Measurements from ENCODE around the gene PIGL.
"Not testable (repeated sequence)": the region's sequence is repeated elsewhere in the genome, so short reads cannot be mapped to it uniquely, and the experiment has no call there.

PIGL gene

GRCh38 chr17:16190703-16191360, 26.2 kb upstream of the PIGL start:
- no peak for TF ChIP-seq CTCF (IDR thresholded peaks at IDR 0.05)
- H3K27ac Mint-ChIP-seq, result peak overlapping the region; percentile 77

GRCh38 chr17:16191604-16192003, 25.4 kb upstream of the PIGL start:
- TF ChIP-seq CTCF (IDR thresholded peaks at IDR 0.05), result no peak
- Mint-ChIP-seq H3K4me1 (no peaks in the 10 kb centered on the region), H3K36me3 (ENCODE audit: low read depth) (peaks cover 54% of the 10 kb centered on the region), H3K4me3 (no peak overlapping the region), H3K27me3 (ENCODE audit: low read depth, poor library complexity) (no peaks in the 10 kb centered on the region), H3K27ac (no peak overlapping the region), H3K9me3 (no peaks in the 10 kb centered on the region)
- DNase-seq, result no peak

More at GRCh38 chr17:16190703-16191360, 26.2 kb upstream of the PIGL start:
- Mint-ChIP-seq H3K4me1 (no peaks in the 10 kb centered on the region), H3K36me3 (ENCODE audit: low read depth) (peaks cover 61% of the 10 kb centered on the region), H3K27me3 (ENCODE audit: low read depth, poor library complexity) (no peaks in the 10 kb centered on the region), H3K9me3 (no peaks in the 10 kb centered on the region), H3K4me3 (no peak overlapping the region)
- DNase-seq, result no peak

GRCh38 chr17:16194307-16194835, 22.6 kb upstream of the PIGL start:
- H3K27ac Mint-ChIP-seq; H3K9me3 Mint-ChIP-seq; H3K4me1 Mint-ChIP-seq; DNase-seq; H3K27me3 Mint-ChIP-seq (ENCODE audit: low read depth, poor library complexity); H3K4me3 Mint-ChIP-seq: not testable (repeated sequence)
- H3K36me3 Mint-ChIP-seq (ENCODE audit: low read depth), result peaks cover 70% of the 10 kb centered on the region

GRCh38 chr17:16197276-16197675, 19.7 kb upstream of the PIGL start:
- no peak overlapping the region for H3K27ac Mint-ChIP-seq
- no peak for TF ChIP-seq CTCF (IDR thresholded peaks at IDR 0.05)
- no peaks in the 10 kb centered on the region for H3K27me3 Mint-ChIP-seq (ENCODE audit: low read depth, poor library complexity)
- no peaks in the 10 kb centered on the region for H3K9me3 Mint-ChIP-seq
- DNase-seq, result no peak
- H3K4me3 Mint-ChIP-seq, result no peak overlapping the region
- H3K4me1 Mint-ChIP-seq, result peaks cover 18% of the 10 kb centered on the region
- H3K36me3 Mint-ChIP-seq (ENCODE audit: low read depth), result peaks cover 54% of the 10 kb centered on the region

GRCh38 chr17:16199093-16199492, 17.9 kb upstream of the PIGL start:
- Mint-ChIP-seq H3K27ac (peak overlapping the region; percentile 77), H3K27me3 (ENCODE audit: low read depth, poor library complexity) (no peaks in the 10 kb centered on the region), H3K9me3 (no peaks in the 10 kb centered on the region), H3K36me3 (ENCODE audit: low read depth) (peaks cover 40% of the 10 kb centered on the region), H3K4me1 (peaks cover 37% of the 10 kb centered on the region), H3K4me3 (no peak overlapping the region)
- no peak for TF ChIP-seq CTCF (IDR thresholded peaks at IDR 0.05)
- no peak for DNase-seq

GRCh38 chr17:16201693-16202131, 15.3 kb upstream of the PIGL start:
- not testable (repeated sequence) for H3K4me3 Mint-ChIP-seq; DNase-seq; H3K27ac Mint-ChIP-seq; H3K9me3 Mint-ChIP-seq; H3K27me3 Mint-ChIP-seq (ENCODE audit: low read depth, poor library complexity)
- Mint-ChIP-seq H3K4me1 (peaks cover 52% of the 10 kb centered on the region), H3K36me3 (ENCODE audit: low read depth) (peaks cover 33% of the 10 kb centered on the region)

GRCh38 chr17:16202554-16203500, 14.2 kb upstream of the PIGL start:
- not testable (repeated sequence) for H3K9me3 Mint-ChIP-seq; DNase-seq; H3K27me3 Mint-ChIP-seq (ENCODE audit: low read depth, poor library complexity)
- Mint-ChIP-seq H3K4me3 (peak overlapping the region; percentile 3), H3K36me3 (ENCODE audit: low read depth) (peaks cover 33% of the 10 kb centered on the region), H3K27ac (peak overlapping the region; percentile 91), H3K4me1 (peaks cover 52% of the 10 kb centered on the region)

- H3K27me3 Mint-ChIP-seq (ENCODE audit: low read depth, poor library complexity); H3K4me3 Mint-ChIP-seq; H3K9me3 Mint-ChIP-seq; DNase-seq: not testable (repeated sequence)
- Mint-ChIP-seq H3K27ac (peak overlapping the region; percentile 69), H3K4me1 (peaks cover 45% of the 10 kb centered on the region), H3K36me3 (ENCODE audit: low read depth) (peaks cover 27% of the 10 kb centered on the region)
These were observed 12.2 kb upstream of the PIGL start for GRCh38 chr17:16204763-16205162.
